ENCODE data around the gene CTSH.
A peak's percentile ranks its signal among the peaks of the same experiment; 100 is the strongest.
"Not testable (repeated sequence)": the region's sequence is repeated elsewhere in the genome, so short reads cannot be mapped to it uniquely, and the experiment has no call there.

Gene CTSH

DNA sequence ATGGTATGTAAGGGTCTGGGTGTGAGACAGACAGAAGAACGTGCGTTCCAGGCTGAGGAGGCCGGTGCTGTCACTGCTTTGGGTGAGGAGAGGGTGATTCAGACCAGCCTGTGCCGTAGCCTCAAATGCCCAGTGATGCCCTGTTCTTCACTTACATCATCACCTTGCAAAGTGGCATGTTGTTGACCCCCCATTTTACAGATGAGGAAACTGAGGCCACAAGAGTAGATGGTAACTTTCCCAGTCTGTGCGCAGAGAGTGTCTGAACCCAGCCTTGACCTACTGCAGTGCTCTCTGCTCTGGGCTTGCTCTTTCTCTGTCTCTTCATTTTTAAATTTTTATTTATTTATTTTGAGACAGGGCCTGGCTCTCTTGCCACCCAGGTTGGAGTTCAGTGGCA lies 1.6 kb upstream of the CTSH start:
- no peak overlapping the region for H3K27ac ChIP-seq
- no peak for DNase-seq (ENCODE audit: low read depth, low spot score)

DNA sequence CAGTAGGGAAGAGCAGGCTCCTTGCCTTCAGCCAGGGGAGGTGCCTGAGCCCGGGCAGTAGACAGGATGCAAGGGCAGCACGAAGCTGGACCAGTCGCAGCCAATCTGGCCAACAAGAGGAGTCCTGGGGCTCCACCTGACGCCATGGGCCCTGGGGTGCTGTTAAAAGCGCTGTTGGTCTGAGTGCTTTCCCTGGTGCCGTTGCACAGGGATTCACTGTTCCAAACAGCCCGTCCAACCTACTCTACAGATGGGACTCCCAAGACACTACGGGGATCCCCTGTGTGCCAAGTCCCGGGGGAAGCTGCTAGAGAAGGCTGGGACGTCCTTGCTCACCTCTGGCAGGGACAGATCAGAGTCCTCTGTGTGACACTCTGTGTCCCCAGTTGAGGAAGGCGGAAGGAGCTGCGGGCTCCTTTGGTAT lies 632 bp downstream of the CTSH start:
- H3K27ac ChIP-seq: no peak overlapping the region
- DNase-seq (ENCODE audit: low read depth, low spot score): no peak

DNA sequence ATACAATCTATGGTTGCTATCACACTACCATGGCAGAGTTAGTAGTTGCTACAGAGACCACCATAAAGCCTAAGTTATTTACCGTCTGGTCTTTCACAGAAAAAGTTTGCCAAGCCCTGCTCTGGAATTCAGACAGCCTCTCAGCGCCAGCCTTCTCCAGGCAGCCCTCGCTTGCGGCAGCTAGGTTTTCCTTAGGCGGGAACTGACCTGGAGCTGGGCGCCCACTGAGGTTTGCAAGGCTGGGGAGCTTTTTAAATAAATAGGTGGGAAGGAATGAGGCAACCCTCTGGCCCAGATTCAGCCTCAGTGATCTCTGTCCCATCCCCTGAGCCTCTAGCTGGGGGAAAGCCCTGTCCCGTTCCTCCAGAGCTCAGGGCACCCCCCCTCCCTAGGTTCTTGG lies 1.2 kb downstream of the CTSH start:
- no peak overlapping the region for H3K27ac ChIP-seq
- no peak for DNase-seq (ENCODE audit: low read depth, low spot score)

DNA sequence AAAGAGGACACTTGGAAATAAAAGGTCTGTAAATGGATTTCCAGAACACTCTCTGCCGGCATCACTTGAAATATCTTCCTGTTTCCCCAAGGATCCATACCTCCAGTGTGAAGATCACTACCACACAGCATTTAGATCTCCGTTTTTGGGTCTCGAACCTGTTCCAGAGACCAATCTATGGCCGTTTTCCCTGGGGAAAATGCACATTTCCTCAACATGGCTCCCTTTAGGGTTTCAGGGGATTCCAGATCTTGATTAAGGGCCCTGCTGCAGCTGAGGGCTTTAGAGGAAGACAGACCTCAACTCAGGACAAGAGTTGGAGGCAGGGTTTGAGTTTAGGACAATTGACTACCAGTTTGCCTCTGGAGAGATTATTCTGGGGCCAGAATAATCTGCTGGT lies 2.1 kb downstream of the CTSH start:
- H3K27ac ChIP-seq: no peak overlapping the region

DNA sequence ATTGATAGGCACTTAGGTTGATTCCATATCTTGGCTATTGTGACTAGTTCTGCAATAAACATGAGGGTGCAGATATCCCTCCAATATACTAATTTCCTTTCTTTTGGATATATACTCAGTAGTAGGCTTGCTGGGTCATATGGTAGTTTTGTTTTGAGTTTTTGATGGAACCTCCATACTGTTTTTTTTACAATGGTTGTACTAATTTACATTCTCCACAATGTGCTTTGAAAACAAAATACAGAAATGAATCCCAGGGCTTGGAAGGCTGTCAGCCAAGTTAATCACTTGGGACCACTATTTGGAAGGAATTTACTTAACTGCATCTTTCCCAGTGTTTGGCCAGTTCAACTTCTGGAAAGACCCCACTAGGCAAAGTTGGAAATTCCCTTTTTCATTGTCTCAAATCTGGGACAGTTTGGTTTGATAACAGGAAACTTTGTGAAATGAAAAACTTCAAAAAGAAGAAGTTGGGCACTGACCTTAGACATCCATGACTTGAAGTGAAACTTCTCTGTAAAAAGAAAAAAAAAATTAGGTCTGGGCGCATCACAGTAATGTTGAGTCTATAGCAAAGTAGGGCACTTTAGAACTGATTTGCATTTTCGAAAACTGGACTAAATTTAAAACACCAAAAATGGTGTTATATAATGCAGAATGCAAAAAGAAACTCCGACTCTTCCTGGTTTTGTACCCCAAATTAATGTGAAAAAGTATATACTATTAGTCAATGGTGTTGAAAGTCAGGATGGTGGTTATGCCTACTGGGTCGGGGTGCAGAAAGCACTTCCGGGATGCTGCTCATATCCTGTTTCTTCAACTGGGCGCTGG lies 6.0 kb downstream of the CTSH start:
- H3K27ac ChIP-seq: no peak overlapping the region
- no peak for DNase-seq (ENCODE audit: low read depth, low spot score)

More for the DNA sequence above, 2.1 kb downstream of the CTSH start:
- no peak for DNase-seq (ENCODE audit: low read depth, low spot score)

DNA sequence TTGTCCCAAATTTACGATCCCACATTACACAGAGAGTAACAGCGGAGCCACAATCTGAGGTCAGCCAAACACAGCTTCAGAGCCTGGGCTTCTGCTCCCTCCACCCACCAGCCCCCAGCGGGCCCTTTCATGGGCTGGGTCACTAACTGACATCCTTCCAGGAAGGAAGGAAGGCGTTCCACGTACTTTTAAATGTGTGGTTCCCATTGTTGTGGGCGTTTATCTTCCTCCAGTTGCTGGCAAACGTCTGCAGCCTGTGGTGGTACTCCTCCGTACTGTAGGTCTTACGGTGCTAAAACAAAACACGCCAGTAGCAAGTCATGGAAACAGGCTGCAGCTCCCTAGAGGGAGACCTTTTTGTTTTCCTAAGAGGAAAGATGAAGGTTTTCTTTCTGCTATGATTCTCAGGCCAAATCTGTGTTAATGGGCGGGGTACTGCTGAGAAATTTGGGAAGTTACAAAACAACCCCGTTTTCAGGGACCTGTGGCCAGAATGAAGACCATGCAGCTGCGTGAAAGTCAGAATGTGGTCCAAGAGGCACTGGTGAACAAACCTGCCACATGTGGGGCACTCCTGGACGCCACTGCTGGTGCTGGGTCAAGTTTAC lies 7.6 kb downstream of the CTSH start:
- DNase-seq (ENCODE audit: low read depth, low spot score): no peak
- no peak overlapping the region for H3K27ac ChIP-seq

DNA sequence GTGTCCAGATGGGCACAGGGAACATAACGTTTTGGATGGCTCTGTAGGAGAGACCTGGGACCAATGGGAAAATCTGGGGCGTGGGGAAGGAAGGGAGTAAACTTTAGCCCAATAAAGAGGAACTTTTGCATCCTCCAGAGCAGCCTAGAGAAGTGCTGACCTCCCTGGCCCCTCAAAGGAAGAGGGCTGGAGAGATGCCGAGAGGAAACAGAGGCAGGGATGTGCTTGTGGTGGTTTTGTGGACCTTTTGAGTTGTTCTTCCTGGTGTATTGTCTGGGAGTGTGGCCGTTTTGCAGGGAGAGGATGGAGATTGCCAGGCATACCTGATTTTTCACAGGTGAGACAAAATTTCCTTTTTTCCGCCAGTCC lies 10.2 kb downstream of the CTSH start:
- no peak for DNase-seq (ENCODE audit: low read depth, low spot score)
- no peak overlapping the region for H3K27ac ChIP-seq

DNA sequence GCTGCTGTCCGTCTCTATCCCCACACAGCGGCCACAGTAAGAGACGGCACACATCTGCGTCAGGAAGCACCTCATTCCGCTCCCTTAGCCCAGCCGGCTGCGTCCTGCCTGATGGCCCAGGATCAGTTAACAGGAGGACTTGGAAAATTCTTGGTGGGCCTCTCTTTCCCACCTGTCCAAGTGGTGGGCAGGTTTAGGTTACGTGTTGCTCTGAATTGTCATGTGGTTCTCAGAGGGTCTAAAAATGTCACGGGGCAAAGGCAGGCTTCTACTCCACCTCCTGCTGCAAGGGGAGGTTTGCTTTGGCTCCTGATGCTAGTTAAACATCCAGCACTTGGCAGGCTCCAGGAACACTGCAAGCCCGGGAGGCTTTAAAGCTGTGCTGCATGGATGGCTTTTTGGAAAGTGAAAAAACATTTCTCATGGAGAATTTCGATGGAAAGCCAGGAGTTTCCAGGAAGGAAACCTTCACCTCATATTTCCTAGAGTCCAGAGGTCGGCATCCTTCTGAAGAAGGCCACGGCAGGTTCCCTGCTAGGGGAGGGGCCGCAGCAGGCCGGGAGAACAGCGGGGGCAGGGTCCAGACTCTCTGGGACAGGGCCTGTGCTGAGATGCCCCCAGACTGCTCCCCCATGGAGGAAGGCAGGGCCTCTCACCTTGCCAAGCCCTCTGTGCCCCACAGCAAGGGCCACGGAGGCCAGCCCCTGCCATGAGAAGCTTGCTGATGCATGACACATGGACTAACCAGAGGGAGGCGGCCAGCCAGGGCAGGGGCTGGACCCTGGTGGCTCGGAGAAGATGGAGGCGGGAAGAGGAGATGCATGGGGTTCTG lies 10.8 kb downstream of the CTSH start:
- H3K27ac ChIP-seq: no peak overlapping the region
- DNase-seq (ENCODE audit: low read depth, low spot score): no peak

DNA sequence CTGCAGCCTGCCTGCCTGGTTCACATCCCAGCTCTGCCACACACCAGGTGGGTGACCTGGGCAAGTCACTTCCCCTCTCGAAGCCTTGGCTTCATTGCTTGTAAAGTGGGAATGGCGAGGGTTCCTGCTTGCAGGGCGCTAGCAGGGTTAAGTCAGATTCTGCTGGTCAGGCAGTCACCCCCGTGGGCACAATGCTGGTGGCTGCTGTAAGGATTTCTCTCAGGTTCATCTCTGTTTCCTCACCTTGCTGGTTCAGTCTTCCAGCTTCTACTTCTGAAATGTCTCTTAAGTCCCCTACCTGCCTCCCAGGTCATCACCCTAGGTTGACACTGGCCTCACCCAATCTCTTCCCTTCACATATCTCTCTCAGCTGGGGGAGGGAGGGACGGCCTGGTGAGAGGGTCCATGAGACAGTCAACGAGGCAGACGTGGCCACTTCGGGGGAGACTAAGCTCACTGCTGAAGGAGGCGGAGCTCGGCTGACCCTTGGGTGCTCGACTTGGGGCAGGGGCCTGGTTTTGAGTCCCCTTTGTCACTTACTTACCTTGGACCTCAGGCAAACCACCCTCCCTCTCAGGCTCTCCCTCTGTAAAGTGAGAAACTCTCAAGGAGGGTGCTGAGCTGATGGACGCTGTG lies 11.5 kb downstream of the CTSH start:
- H3K27ac ChIP-seq: no peak overlapping the region
- no peak for DNase-seq (ENCODE audit: low read depth, low spot score)

DNA sequence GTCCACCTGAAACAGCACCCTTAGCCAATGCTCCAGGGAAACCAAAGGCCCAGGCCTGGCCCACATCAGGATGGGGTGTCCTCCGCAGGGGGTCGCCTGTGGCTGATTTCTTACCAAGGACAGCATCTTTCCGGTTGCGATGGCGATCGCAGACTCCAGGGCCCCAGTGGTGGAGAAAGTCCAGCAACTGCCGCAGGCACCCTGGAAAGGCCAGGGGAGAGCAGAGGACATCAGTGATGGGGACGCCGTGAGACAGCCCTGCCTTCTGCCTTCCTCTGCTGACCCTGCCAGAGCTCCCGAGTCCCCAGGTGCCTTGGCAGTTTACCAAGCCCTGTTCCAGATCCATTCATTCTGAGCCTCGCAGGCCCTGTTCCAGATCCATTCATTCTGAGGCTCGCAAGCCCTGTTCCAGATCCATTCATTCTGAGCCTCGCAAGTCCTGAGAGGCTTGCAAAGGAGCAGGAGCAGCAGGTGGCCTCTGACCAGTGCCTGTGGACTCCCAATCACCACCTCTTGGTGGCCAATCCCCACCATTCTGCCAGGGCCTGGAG lies 12.5 kb downstream of the CTSH start:
- no peak for DNase-seq (ENCODE audit: low read depth, low spot score)
- no peak overlapping the region for H3K27ac ChIP-seq

DNA sequence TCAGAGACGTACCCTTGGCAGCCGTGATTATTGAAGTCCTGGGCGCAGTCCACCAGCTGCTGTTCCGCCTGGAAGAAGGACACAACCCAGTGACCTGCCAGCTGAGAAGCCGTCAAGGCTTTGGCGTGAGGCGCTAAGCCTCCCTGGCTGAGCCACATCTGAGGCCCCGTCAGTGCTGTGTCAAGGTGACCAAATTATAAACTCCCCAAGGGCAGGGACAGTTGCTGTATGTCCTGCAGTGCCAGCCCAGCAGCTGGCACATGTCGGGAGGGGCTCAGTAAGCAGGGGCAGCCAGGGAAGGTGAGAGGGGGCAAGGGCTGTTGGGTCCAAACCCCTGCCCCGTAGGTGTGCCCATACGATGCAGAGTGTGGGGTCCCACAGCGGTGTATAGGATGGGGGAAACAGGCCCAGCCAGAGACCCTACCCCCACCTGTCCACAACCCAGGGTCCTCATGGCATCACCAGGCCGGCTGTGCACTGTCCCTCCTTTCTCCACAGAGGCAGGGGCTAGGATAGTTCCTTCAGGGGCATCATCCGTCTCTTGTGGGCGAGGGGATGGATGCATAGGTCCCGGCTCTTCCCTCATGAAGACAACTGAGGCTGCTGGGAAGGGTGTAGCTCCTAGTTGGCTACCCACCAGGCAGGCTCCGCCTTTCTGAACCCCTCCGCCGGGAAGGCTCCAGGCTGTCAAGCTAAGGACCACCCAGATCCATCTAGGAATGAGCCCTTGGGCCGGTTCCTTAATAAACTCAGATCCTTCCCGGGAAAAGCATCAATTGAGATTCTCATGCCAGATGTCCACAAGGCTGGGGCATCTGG lies 13.2 kb downstream of the CTSH start:
- no peak for DNase-seq (ENCODE audit: low read depth, low spot score)
- H3K27ac ChIP-seq: peak overlapping the region; percentile 87

DNA sequence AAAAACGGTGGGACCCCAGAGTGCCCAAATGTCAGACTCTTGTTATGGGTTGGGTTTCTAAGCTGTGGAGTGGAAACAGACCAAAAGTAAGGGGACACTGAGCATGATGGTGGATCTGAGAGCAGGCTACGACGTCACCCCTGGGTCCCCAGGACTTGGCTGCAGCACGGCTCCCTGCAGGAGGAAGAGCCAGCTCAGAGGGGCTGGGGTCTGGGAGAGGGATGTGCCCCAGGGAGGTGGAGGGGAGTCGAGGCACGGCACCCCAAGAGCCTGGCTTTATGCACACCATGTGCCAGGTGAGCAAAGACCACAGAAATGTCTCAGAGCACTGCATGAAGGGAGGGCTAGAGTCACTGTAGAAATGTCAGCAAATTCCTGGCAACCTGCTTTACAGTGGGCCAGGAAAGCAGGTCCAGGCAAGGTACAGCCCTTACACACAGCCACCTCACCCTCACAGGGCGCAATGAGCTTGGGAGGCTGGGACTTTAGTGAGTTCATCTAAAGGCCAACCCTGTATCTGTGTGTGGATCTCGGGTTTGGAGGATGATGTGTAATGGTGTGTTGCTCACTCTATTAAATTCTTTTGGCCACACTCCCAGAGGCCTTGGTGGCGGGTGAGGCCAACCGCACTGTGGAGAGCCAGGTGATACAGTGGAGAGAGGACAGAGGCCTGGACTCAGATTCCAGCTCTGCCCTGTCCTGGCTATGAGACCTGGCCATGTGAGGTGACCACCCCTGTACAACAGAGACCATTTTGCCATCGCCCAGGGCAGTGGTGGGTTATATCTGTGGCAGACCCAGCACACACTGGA lies 14.1 kb downstream of the CTSH start:
- peak; percentile 99 for DNase-seq (ENCODE audit: low read depth, low spot score)

DNA sequence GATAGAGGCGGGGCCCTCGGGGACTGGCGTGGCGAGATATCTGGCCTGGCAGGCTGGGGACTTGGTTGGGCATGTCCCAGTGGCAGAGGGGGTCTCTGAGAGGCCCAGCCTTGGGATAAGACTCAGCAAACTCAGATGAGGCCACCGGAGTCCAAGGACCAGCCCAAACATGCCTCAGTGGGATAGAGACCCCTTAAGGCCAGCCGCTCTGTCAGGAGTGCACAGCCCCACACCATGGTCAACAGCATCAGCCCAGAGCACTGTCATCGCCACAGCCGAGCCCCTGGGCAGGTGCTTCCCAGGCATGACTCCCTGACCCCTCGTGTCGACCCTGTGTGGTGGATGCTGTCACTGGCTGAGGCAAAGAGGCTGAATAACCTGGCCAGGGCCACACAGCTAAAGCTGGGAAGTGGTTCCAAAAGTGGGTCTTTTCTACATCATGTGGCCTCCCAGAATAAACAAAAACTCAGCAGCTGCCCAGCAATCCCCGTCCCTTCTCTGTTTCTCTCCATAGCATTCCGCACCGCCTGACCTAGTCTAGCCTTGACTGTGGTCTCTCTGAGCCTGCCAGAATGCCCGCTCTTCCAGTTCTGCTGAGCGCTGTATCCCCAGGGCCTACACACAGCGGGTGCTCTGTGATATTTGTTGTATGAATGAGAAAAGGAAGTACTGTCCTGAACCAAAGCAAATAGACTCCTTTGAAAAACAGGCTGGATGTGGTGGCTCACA lies 15.1 kb downstream of the CTSH start:
- no peak for DNase-seq (ENCODE audit: low read depth, low spot score)
- H3K27ac ChIP-seq: peak overlapping the region; percentile 87

More for the DNA sequence above, 14.1 kb downstream of the CTSH start:
- peak overlapping the region; percentile 87 for H3K27ac ChIP-seq

DNA sequence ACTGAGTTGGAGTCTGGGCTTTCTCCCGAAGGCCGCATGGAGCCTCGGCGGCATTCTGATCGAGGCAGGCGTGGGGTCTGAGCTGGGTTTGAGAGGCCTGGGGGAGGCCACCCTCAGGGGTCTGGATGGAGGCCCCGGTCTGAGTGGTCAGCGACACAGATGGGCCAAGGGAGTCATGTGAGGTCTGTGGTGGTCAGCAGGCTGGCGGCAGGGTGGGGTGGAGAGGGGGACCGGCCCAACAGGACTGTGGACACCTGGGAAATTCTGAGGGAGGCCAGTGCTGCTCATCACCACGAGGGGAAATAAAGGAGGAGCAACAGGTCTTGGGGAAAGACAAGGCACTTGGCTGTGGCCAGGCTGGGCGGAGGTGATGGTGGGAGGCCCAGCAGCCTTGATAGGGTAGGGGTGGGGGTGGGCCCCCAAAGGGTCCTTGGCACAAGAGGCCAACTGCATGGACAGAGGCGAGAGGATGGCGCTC lies 16.2 kb downstream of the CTSH start:
- no peak for DNase-seq (ENCODE audit: low read depth, low spot score)
- H3K27ac ChIP-seq: no peak overlapping the region

DNA sequence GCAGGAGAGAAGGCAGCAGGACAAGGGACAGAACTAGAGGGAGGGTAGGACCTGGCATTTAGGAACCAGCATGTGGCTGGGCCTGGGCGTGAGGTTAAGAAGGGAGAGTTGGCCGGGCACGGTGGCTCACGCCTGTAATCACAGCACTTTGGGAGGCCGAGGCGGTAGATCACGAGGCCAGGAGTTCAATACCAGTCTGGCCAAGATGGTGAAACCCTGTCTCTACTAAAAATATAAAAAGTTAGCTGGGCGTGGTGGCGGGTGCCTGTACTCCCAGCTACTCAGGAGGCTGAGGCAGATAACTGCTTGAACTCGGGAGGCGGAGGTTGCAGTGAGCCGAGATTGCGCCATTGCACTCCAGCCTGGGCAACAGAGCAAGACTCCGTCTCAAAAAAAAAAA lies 16.7 kb downstream of the CTSH start:
- H3K27ac ChIP-seq; DNase-seq (ENCODE audit: low read depth, low spot score): not testable (repeated sequence)

DNA sequence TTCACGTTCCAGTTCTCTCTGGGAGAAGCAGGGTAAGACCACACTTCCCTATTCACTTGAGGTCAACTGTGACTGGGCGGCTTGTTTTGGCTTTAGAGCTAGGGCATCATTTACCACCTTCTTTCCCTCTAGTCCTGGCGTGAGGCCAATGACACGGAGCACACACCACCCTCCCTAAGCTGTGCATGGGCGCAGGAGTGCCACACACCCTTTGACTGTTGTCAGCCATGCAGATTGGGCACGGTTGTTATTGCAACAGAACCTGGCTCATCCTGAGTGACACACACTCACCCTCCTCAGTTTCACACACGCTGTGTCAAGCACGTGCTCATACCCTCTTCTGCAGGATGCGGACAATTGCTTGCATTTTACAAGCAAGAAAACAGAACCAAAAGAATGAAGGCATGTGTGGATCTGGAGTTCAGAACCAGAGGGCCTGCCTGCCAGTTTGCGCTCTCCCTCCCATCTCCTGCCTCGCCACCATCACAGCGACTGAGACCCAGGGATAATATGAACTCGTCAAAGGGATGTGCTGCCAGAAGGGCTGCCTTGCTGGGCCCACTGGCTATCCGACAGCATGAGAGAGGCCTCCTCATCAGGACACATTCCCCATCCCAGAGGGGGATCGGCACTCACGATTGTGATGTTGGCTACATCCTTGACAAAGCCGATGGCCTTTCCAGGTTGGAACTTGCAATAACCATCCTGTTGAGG lies 17.6 kb downstream of the CTSH start:
- H3K27ac ChIP-seq: no peak overlapping the region
- DNase-seq (ENCODE audit: low read depth, low spot score): no peak

All from epithelial cell of prostate (primary cell).